IMR-90 (cell line): Measurements from ENCODE around the gene PRPF40B. TPM values are rescaled to one million over a fixed set of nuclear protein-coding genes. Genes with fewer than 3 reads are reported as not detected.

Source experiments
- MXI1 ChIP-seq: IDR thresholded peaks from 2 replicates; pipeline ENCODE4 v1.6.1; 2012; ENCODE audit warnings: low read depth, mild to moderate bottlenecking, low read length, moderate library complexity, borderline replicate concordance
- RFX5 ChIP-seq: IDR thresholded peaks from 2 replicates; pipeline ENCODE4 v1.8.0; 2012; ENCODE audit warnings: low read depth, mild to moderate bottlenecking, low read length, moderate library complexity
- polyA plus RNA-seq, 3 experiments: library from polyadenylated mRNA; depleted of rRNA; stranded (reverse); fragments of >200 nt; gene quantifications; 2 replicates each; pipeline ENCODE4 v1.2.3, GENCODE V29; 2012; ENCODE audit warnings: low replicate concordance in 1 of 3
- total RNA-seq: library from RNA; depleted of rRNA; stranded (reverse); fragments of >200 nt; gene quantifications from 2 replicates; pipeline ENCODE4 v1.2.3, GENCODE V29; 2012
- TF ChIP-seq, protein P1 (sequence below): fragments of 150-350 bp; IDR thresholded peaks from 2 replicates; pipeline ENCODE4 v1.6.1; 2016; ENCODE audit warnings: low read depth, mild to moderate bottlenecking, low read length, moderate library complexity, borderline replicate concordance

Gene PRPF40B
- total and polyA plus RNA-seq, 2 of the 4 experiments (the other 2 are of a cell fraction) = 5.0 to 11.8 TPM

DNA sequence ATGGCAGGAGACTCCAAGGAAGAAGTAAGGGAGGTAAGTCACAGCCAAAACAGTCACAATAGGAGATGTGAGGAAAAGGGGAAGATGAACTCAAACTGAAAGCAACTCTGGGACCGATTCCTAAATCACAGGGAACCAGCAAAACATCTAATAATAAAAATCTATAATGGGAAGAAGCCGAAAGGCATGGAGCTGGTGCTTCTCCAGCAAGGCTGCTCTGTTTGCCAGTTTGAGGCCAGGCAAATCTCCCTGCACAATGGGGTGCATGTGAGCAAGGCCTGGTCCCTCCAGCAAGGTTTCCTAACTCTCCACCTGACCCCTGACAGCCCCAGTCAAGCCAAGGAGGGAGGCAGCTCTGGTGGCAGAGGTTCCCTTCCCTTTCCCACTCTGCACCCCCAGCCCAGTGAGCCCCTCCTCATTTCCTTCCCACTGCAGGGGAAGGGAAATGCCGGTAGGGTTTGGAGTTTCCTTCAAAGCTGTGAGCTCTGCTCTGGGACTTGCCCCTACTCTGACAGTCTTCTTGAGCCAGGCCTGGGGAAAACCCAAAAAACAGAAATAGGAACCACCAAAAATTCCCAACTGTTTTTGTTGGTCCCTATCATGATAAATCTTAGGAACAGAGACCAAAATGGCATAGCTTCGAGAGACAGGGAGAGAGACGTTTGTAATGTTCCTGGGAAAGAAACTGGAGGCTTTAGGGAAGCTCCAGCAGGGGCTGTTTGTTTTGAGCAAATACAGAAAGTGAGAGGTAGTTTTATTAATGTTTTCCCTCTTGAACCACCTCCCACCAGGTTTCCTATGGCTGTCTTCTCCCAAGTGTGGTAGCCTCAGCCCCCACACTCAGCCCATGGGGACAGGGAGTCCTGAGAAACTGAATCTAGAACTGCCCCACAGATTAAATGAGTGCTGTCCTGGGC lies 49.2 kb downstream of the PRPF40B start (continued):
- TF ChIP-seq, protein P1, sequence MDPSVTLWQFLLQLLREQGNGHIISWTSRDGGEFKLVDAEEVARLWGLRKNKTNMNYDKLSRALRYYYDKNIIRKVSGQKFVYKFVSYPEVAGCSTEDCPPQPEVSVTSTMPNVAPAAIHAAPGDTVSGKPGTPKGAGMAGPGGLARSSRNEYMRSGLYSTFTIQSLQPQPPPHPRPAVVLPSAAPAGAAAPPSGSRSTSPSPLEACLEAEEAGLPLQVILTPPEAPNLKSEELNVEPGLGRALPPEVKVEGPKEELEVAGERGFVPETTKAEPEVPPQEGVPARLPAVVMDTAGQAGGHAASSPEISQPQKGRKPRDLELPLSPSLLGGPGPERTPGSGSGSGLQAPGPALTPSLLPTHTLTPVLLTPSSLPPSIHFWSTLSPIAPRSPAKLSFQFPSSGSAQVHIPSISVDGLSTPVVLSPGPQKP = no peak
- TF ChIP-seq MXI1 (no peak), RFX5 (no peak)
